Measurements from ENCODE around the gene HTR1B.

HTR1B gene

DNA sequence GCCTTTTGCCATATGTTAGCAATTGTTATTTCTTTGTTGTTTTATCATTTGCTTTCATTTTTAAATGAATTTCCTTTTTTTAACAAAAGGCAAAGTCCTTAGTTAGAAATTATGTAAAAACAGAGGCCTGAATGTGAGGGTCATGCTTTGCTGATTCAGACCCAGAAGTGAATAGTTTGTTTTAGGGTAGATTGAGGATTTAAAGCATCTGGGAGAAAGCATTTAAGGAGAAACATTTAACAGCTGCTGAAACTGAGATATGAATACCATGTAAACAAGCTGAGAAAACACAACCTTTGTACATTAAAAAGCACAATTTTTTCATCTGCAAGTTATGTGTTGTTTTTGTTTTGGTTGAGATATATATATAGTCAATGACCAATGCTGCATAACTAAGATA, 8.0 kb downstream of the HTR1B start:
- no peak for DNase-seq

DNA sequence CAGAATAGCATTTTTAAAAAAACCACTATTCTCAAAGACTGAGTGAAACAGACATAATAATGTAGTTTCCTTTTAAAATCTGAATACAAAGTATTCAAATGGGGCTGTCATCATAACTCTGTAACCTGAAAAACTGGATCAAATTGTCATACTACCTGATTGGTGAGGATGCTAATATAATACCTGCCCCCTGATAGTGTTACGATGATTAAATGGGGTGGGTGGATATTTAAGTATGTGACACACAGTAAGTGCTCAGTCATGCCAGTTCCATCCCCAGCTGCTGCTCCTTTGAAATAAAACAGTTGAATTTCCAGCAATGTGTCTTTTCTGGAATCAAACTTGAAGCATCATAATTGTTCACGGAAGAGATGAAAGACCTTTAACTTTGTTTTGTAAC, 8.9 kb downstream of the HTR1B start:
- no peak for DNase-seq

DNA sequence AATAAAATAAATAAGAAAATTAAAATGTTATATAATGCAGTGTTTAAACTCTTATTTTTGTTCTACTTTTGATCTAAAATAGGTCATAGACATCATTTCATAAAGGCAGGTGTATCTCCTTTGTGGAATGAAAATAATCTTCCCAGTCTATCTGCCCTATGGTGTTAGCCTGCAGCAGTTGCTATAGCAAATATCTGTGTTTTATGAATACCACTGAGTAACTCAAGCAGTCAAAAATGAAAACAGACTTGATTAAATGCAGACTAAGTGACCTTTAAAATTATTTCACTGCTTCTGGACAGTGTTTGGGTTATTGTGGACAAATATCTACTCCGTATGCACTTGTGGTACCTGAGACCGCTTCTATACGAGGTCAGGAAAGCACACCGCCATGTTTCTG, 11.8 kb downstream of the HTR1B start:
- DNase-seq: no peak

DNA sequence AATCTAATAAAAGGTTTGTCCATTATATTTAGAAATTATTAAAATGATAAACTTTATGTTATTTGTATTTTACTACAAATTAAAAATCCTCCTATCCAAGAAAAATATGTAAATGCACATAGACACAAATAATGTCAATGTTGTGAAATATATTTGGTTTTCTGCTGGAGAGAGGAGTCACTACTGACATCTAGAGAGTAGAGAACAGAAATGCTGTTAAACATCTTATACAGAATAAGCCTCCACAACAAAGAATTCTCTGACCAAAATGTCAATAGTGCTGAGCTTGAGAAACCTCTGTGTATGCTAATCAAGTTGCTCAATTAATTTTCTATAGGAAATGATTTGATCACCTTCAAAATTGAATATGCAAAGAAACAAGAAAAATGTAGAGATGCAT, 12.4 kb downstream of the HTR1B start:
- no peak for DNase-seq

DNA sequence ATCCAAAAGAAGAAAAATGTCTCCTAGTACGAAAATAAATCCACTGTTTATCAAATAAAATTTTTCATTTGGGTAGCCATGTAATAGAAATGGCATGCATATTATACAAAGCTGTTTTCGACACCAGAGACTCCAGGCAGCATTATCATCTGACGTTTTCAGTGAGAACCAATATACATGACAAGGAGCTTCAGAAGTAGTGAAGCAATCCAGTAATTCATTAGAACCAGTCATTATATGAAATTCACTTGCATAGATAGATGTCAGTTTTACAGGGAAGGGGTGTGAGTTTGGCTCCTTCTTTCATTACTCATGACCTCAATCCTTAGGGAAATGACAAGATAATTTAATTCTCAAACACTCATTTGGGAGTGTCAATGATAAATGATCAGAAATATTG, 14.7 kb downstream of the HTR1B start:
- DNase-seq: no peak

DNA sequence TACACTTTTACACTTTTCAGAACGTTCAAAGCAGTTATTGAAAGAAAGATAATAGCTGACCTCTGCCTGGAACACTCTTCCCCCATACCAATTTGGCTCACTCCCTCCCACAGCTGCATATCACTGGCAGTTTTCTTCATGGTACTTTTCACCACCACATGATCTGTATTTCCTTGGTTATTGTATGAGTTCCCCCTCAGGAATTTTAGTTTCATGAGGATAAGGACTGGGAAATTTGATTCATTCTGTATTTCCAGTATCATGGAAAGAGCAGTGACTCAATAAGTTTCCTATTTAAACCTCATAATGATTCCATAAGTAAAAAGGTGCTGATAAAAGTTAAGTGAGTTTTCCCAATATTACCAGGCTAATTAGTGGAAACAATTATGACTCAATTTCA, 16.0 kb downstream of the HTR1B start:
- DNase-seq: no peak

DNA sequence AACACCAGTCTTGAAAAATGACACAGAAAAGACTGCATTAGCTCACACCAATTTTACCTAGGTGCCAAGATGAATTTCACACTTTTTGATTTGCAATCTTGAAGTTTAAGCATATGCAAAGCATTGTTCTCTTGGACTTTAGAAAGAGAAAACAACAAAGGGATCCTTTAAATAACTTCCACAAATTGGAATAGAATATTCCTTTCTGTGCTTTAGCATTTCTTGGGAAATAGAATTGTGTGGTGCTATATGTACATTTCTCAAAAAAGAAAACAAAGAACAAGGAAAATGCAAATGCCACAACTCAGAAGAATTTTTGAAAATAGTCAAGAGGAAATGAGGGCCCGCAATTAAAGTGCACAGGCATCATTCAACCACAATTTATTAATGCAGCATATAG, 17.0 kb downstream of the HTR1B start:
- DNase-seq: no peak

DNA sequence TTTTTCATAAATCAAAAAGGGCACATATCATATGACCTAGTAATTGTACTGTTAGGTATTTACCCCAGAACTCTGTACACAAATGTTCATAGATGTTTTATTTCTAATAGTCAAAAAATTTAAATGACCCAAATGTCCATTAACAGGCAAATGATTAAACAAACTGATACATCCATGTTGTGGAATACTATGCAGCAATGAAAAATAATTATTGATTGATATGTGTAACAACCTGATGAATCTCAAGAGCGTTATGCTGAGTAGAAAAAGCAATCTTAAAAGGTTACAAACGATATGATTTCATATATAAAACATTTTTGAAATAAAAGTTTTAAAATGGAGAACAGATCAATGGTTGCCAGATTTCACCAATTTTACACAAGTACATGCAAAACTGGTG, 18.1 kb downstream of the HTR1B start:
- no peak for DNase-seq

DNA sequence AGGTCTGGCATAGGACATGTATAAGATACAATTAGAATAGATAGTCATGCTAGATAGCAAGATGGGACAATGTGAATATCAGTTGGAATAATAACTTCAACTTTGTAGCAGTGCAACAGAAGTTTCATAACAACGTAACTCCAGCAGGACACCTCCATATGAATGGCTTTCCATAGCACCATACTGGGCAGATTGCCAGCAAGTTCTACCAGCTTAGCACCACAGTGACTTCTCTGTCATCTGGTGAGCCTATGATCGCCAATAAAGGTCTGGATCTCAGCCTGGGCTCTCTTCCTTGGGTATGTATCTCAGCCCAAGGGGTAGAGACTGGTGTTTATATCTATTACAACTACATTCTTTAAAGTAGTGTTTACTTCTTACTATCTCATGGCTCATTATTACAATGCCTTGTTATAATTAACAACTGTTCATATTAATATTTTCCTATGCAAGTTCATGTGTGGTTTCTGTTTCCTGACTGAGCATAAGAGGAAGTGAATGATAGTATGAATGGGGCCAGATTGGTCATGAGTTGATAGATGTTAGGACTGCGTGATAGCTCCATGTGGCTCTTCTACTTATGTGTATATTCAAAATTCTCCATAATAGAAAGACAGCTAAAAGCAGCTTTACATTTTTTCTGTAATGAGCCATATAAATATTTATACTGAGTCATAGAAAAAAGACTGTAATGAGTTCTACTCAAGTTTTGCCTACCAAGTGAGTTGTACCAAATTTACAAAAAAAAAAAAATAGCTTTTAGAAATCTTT, 22.9 kb downstream of the HTR1B start:
- DNase-seq: no peak

DNA sequence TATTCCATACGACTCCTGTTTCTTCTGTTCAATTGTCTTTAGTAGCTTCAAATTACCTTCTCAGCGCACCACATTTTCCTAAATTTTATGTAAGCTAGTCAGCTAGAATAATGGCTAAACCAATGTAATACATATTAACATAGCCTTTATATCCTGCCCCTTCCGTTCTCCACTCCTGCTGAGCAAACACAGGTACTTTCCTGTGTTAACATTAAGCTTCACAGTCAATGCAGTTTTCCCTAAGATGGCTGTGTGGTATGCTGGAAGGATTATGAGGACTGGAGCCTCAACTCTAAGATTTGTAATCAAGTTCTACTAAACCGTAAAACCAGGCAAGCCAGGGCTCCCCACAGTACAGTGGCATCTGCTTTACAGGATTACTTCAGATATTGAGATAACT, 29.4 kb downstream of the HTR1B start:
- no peak for DNase-seq

DNA sequence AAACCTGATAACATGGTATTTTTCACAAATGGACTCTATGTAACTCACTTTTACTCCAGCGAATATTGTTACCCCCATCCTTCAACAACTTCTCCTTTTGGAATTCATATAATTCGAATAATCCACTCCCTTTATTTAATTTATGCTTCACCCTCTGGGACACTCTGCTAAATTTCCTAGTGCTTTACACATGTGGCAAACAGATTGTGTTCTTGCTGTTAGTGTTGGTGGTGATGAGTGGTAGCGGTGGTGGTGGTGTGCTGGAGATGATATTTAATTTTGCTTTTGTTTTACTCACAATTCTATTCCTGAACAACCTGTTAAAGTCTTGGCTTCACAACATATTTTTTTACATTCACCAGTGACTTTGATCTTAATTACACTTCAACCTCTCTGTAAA, 32.8 kb downstream of the HTR1B start:
- no peak for DNase-seq

DNA sequence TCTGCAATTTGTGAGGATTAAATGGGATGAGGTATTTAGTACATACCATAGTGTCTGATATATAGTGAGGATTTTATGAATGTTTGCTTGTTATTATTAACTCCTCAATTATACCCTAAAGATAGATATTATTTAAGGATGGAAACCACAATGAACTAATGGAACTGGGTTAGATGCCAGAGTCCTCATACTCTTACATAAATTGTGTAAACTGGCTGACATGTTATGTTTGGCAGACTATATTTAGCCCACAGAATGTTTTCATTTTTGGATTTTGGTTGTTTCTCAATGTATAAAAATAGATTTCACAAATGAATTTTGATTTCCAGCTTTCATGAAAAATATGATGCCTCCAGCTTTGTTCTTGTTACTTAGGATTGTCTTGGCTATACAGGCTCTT, 37.6 kb downstream of the HTR1B start:
- no peak for DNase-seq

DNA sequence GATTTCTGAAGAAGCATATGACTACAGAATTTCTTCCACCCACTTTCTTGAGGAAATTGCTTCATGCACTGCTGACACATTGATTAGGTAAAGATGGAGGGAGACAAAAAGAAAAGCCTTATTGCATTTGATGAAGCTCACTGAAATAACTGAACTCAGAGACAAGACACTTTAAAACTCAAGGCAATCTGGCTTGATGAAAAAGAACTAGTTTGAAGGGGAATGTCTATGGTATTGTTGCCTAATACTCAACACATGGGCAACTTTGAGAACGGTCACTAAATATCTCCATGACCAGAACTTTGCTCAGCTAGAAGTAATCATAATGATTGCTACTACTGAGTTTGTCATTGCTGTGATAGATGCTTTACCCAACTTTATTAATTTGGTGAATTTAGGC, 38.1 kb downstream of the HTR1B start:
- DNase-seq: no peak

DNA sequence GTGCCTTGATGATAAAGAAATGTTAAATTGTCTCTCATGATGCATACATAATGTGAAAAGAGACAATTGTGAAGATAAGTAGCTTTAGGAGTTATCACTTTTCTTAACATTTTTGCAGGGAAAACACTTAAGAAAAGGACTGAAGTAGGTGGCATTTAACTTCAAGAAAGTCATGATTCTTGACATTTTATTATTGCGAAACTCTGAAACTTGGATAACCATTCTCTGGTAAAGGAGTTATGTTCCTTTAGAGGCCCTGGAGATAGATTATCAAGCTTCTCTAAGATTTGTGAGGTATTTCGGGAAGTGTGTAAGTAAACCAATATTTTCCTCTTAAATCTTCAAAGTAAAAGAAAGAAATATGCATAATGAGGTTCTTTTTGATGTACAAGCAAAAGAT, 38.5 kb downstream of the HTR1B start:
- no peak for DNase-seq

DNA sequence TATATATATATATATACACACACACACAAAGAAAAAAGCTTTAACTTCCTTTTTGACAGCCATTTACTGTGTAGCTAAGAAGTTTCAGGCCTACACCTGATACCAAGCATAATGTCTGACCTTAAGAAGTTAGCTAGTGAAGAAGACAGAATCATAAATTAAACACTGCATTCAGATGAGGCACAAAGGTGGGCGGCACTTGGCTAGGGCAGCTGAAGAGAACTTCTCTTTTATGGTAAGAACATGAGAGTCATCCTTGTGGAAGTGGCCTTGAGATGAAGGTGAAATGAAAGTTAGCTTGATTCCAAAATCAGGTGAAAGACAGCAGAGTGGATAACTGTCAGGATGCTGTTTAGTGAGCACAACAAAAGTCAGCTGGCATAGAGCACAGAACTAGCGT, 46.5 kb downstream of the HTR1B start:
- DNase-seq: no peak

DNA sequence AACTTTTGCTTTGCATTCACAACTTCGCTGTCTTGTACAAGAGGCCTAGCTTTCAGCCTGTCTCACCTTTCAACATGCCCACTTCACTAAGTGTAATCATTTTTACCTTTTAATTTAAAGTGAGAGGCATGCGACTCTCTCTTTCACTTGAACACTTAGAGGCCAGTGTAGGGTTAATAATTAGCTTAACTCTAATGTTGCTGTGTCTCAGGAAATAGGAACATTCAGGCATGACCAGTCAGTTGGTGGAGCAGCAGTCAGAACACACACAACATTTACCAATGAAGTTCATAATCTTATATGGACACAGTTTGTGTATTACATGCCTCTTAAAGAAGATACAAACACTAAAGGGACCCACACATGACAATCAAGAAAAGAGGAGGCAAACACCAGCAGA, 47.6 kb downstream of the HTR1B start:
- no peak for DNase-seq
